GM23338 (cell line): ENCODE measurements around the gene HSD11B1L. TPM values are rescaled to one million over a fixed set of nuclear protein-coding genes. Genes with fewer than 3 reads are reported as not detected.

Source experiments
- ATAC-seq: fragments of 200-7000 bp; cut with Tn5 transposase; 3 replicates; pipeline ENCODE4 v1.9.1; 2020
- DNase-seq: peaks from one replicate; pipeline ENCODE4 v3.0.0-alpha.2; 2015; ENCODE audit warnings: low spot score
- H2AFZ ChIP-seq: fragments of 200-600 bp; sonication (generic); 2 replicates; pipeline ENCODE4 v1.8.0; 2016; ENCODE audit warnings: antibody characterized with exemption, mild to moderate bottlenecking, moderate library complexity
- H3F3A ChIP-seq: fragments of 200-600 bp; sonication (generic); replicated peaks from 2 replicates; pipeline ENCODE4 v1.8.0; 2017; ENCODE audit warnings: antibody characterized with exemption, mixed run types, low read depth
- H3K27ac ChIP-seq: fragments of 200-600 bp; sonication (generic); 2 replicates; pipeline ENCODE4 v1.6.1; 2016; ENCODE audit warnings: low read depth
- H3K27me3 ChIP-seq: fragments of 200-600 bp; sonication (generic); 2 replicates; pipeline ENCODE4 v1.8.0; 2016; ENCODE audit warnings: mild to moderate bottlenecking, mixed run types, moderate library complexity; ENCODE audit not compliant: insufficient read depth
- H3K36me3 ChIP-seq: fragments of 200-600 bp; sonication (generic); 2 replicates; pipeline ENCODE4 v1.8.0; 2016; ENCODE audit warnings: mild to moderate bottlenecking; ENCODE audit not compliant: insufficient read depth
- H3K4me1 ChIP-seq: fragments of 200-600 bp; sonication (generic); 2 replicates; pipeline ENCODE4 v1.8.0; 2016; ENCODE audit warnings: mild to moderate bottlenecking, moderate library complexity; ENCODE audit not compliant: insufficient read depth
- H3K4me2 ChIP-seq: fragments of 200-600 bp; sonication (generic); 2 replicates; pipeline ENCODE4 v1.7.1; 2017; ENCODE audit warnings: mixed run types
- H3K4me3 ChIP-seq: fragments of 200-600 bp; sonication (generic); 2 replicates; pipeline ENCODE4 v1.6.1; 2016; ENCODE audit warnings: mixed run types
- H3K79me2 ChIP-seq: fragments of 200-600 bp; sonication (generic); replicated peaks from 2 replicates; pipeline ENCODE4 v1.8.0; 2017; ENCODE audit warnings: mild to moderate bottlenecking; ENCODE audit not compliant: insufficient read depth
- H3K9me2 ChIP-seq: fragments of 200-600 bp; sonication (generic); 2 replicates; pipeline ENCODE4 v1.8.0; 2017; ENCODE audit not compliant: insufficient read depth
- H4K20me1 ChIP-seq: fragments of 200-600 bp; sonication (generic); replicated peaks from 2 replicates; pipeline ENCODE4 v1.8.0; 2017; ENCODE audit warnings: mild to moderate bottlenecking; ENCODE audit not compliant: insufficient read depth
- H3K27ac Mint-ChIP-seq: 2 replicates; pipeline ENCODE4 v1.8.0; 2020; ENCODE audit warnings: inconsistent platforms, mild to moderate bottlenecking, moderate library complexity, mixed read lengths
- H3K27me3 Mint-ChIP-seq: 3 replicates; pipeline ENCODE4 v1.8.0; 2022; ENCODE audit warnings: low read depth, mild to moderate bottlenecking, moderate library complexity, mixed read lengths, inconsistent platforms; ENCODE audit not compliant: insufficient read depth, poor library complexity
- H3K36me3 Mint-ChIP-seq: 3 replicates; pipeline ENCODE4 v1.8.0; 2021; ENCODE audit warnings: low read depth, mild to moderate bottlenecking, inconsistent platforms, moderate library complexity, mixed read lengths
- H3K4me1 Mint-ChIP-seq: 3 replicates; pipeline ENCODE4 v1.8.0; 2020; ENCODE audit warnings: mild to moderate bottlenecking, inconsistent platforms, mixed read lengths
- H3K4me3 Mint-ChIP-seq: 3 replicates; pipeline ENCODE4 v1.8.0; 2021; ENCODE audit warnings: moderate library complexity, mild to moderate bottlenecking, inconsistent platforms, mixed read lengths
- H3K9me3 Mint-ChIP-seq: 3 replicates; pipeline ENCODE4 v1.8.0; 2020; ENCODE audit warnings: moderate library complexity, mild to moderate bottlenecking, inconsistent platforms, mixed read lengths
- CREB1 ChIP-seq: fragments of 250-450 bp; sonication (Bioruptor Pico); IDR thresholded peaks from 2 replicates; pipeline ENCODE4 v1.5.0; 2020; ENCODE audit warnings: low read depth, mild to moderate bottlenecking, moderate library complexity
- CTCF ChIP-seq, 2 experiments: fragments of 200-600 bp in 1 of 2; sonication (generic) in 1 of 2; conservative IDR thresholded peaks; 2 replicates each; pipeline versions ENCODE4 v1.5.1 to v1.6.1; 2016 to 2017; ENCODE audit warnings: antibody characterized with exemption in 2 of 2, low read depth in 2 of 2, mild to moderate bottlenecking in 2 of 2, moderate library complexity in 1 of 2
- EZH2 ChIP-seq: fragments of 200-600 bp; sonication (generic); IDR thresholded peaks from one replicate; pipeline ENCODE4 v1.8.0; 2017; ENCODE audit warnings: antibody characterized with exemption, mild to moderate bottlenecking, low read depth; ENCODE audit not compliant: unreplicated experiment
- NANOG ChIP-seq: IDR thresholded peaks from 2 replicates; pipeline ENCODE4 v1.6.1; 2016; ENCODE audit warnings: antibody characterized with exemption, borderline replicate concordance
- POLR2AphosphoS5 ChIP-seq: IDR thresholded peaks from 2 replicates; pipeline ENCODE4 v1.6.1; 2016; ENCODE audit warnings: antibody characterized with exemption, low read depth
- REST ChIP-seq: IDR thresholded peaks from one replicate; pipeline ENCODE4 v1.6.1; 2018; ENCODE audit warnings: antibody characterized with exemption; ENCODE audit not compliant: unreplicated experiment
- ZNF114 ChIP-seq: fragments of 250-450 bp; sonication (Bioruptor Pico); IDR thresholded peaks from 2 replicates; pipeline ENCODE4 v1.5.0; 2020; ENCODE audit warnings: mild to moderate bottlenecking, moderate library complexity
- ZNF331 ChIP-seq: fragments of 250-450 bp; sonication (Bioruptor Pico); IDR thresholded peaks from 2 replicates; pipeline ENCODE4 v1.5.0; 2020; ENCODE audit warnings: low read depth, mild to moderate bottlenecking, moderate library complexity
- polyA plus RNA-seq: library from polyadenylated mRNA; unstranded; fragments of >200 nt; fragmentation: Nextera tagmentation; extraction: Ambion mirVana; gene quantifications from 2 replicates; pipeline ENCODE4 v1.2.1, GENCODE V29; 2016
- total RNA-seq: library from RNA; depleted of rRNA; stranded (reverse); fragments of >200 nt; shearing (Covaris generic); gene quantifications from 2 replicates; pipeline ENCODE4 v1.2.3, GENCODE V29; 2014

The HSD11B1L gene
- total and polyA plus RNA-seq, 2 experiments from 2014 or later: 12.9 to 18.4 TPM

- Histone ChIP-seq H3K4me2 (no peak overlapping the region), H3K27ac (no peak overlapping the region), H3K79me2 (no peaks in the 10 kb centered on the region), H3K4me3 (no peak overlapping the region), H2AFZ (no peak overlapping the region), H4K20me1 (0 out of 2 replicates have a peak, but pooled peaks cover 4% of the 10 kb centered on the region), H3K27me3 (no peaks in the 10 kb centered on the region), H3K4me1 (peaks cover 2% of the 10 kb centered on the region; the same call in 1 of the 2 replicates), H3F3A (peaks cover 9% of the 10 kb centered on the region; the same call in 1 of the 2 replicates), H3K9me2 (peaks cover 7% of the 10 kb centered on the region), H3K36me3 (no peaks in the 10 kb centered on the region)
- Mint-ChIP-seq H3K9me3 (0 out of 3 replicates have a peak, but pooled peaks cover 2% of the 10 kb centered on the region), H3K27me3 (peaks cover 33% of the 10 kb centered on the region), H3K4me1 (peaks cover 11% of the 10 kb centered on the region), H3K27ac (no peak overlapping the region), H3K36me3 (peaks cover 2% of the 10 kb centered on the region; the same call in 2 of the 3 replicates), H3K4me3 (no peak overlapping the region)
- TF ChIP-seq POLR2AphosphoS5 (no peak), CREB1 (CRISPR knock-in tag) (no peak), EZH2 (no peak), ZNF114 (CRISPR knock-in tag) (no peak), ZNF331 (CRISPR knock-in tag) (no peak)
- ATAC-seq: no peak
- no peak for DNase-seq
These were observed 4.0 kb downstream of the HSD11B1L start for GRCh38 chr19:5684694-5685430.

- Histone ChIP-seq H4K20me1 (0 out of 2 replicates have a peak, but pooled peaks cover 4% of the 10 kb centered on the region), H3K27ac (0 out of 2 replicates have a peak overlapping the region, but pooled peaks have one; percentile 39), H3K4me3 (peak overlapping the region; percentile 76), H3K27me3 (no peaks in the 10 kb centered on the region), H3K4me2 (peak overlapping the region; percentile 82), H3K79me2 (peaks cover 12% of the 10 kb centered on the region), H3F3A (peaks cover 9% of the 10 kb centered on the region), H3K9me2 (peaks cover 7% of the 10 kb centered on the region), H3K4me1 (peaks cover 2% of the 10 kb centered on the region; the same call in 1 of the 2 replicates), H2AFZ (no peak overlapping the region), H3K36me3 (no peaks in the 10 kb centered on the region)
- peak overlapping the region; percentile 43 for H3K27ac Mint-ChIP-seq
- peaks cover 8% of the 10 kb centered on the region; the same call in 1 of the 3 replicates for H3K9me3 Mint-ChIP-seq
- peaks cover 16% of the 10 kb centered on the region for H3K36me3 Mint-ChIP-seq
- peaks cover 9% of the 10 kb centered on the region for H3K4me1 Mint-ChIP-seq
- peaks cover 36% of the 10 kb centered on the region for H3K27me3 Mint-ChIP-seq
- peak overlapping the region; percentile 76 for H3K4me3 Mint-ChIP-seq
- DNase-seq (no peak), ATAC-seq (no peak)
- no peak for TF ChIP-seq ZNF331 (CRISPR knock-in tag)
- TF ChIP-seq REST: no peak
- TF ChIP-seq CREB1 (CRISPR knock-in tag): no peak
- TF ChIP-seq EZH2: no peak
- TF ChIP-seq CTCF (conservative IDR thresholded peaks at IDR 0.05; ENCODE audit: low read depth in 2 of 2): no peak
- TF ChIP-seq POLR2AphosphoS5: no peak
- TF ChIP-seq NANOG: no peak
These were observed 5.5 kb downstream of the HSD11B1L start for GRCh38 chr19:5686326-5686646.
